NCI-H1105 (cell line): ENCODE data around the gene POP5.

Experiments used
- DNase-seq: peaks from one replicate; lab custom pipeline; 2025; lab: John Stamatoyannopoulos, UW

POP5 gene

GRCh38 chr12:120588948-120589930 is 8.0 kb upstream of the POP5 start:
- no peak for DNase-seq

DNA sequence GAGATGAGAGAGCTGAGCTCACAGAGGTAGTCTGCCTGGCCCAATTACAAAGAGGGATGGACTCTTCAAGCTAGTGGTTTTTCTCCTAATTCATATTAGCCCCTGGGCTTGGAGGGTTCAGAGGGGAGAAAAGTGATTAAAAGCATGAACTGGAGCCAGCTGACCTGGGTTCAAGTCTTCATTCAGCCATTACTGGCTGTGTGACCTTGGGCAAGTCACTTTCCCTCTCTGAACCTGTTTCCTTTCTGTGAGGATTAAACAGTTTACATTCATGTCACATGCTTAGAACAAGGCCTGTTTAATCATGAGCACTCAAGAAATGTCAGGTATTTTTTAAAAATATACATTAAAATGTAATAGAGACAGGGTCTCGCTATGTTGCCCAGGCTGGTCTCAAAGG is 7.2 kb upstream of the POP5 start:
- DNase-seq: no peak

GRCh38 chr12:120586860-120587259 is 5.7 kb upstream of the POP5 start:
- DNase-seq: no peak

DNA sequence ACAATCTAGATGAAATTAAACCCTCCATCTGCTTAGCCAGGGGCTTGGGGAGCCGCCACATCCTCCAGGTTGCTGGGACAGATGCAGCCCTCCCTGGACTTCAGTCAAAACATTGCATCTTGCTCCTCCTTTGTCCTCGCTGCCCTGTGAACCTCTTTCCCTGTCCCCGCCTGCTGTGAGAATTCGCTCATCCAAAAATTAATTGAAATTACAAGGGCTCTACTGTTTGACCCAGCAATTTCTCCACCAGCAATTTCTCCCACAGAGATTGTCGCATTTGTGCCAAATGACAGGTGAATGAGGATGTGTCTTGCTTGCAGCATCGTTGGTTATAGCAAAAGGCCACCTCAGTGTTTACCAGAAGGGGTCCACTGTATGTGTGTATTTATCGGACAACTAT is 5.0 kb upstream of the POP5 start:
- no peak for DNase-seq

- peak; percentile 51 for DNase-seq
These were observed 3.3 kb upstream of the POP5 start for GRCh38 chr12:120584343-120585149.

- peak; percentile 30 for DNase-seq
These were observed 2.4 kb upstream of the POP5 start for GRCh38 chr12:120583478-120584030.

- no peak for DNase-seq
These were observed 796 bp upstream of the POP5 start for GRCh38 chr12:120581998-120582397.

GRCh38 chr12:120579179-120579578 is 2.0 kb downstream of the POP5 start:
- DNase-seq: peak; percentile 54

GRCh38 chr12:120574106-120574505 is 7.1 kb downstream of the POP5 start:
- no peak for DNase-seq

DNA sequence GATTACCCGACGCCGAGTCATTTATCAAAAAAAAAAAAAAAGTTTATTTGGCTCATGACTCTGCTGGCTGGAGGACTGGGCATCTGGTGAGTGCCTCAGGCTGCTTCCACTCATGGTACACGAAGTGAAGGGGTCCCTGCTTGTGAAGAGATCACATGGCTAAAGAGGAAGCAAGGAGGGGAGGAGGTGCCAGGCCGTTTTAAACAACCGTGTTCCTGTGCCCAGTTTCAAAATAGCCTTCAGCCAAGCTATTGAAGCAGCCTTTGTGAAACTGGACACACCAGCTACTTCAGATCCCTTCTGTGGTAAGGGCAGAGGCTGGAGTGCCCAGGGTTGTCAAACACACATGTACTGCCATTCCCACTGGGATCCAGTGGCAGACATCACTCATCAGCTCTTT is 7.6 kb downstream of the POP5 start:
- no peak for DNase-seq

DNA sequence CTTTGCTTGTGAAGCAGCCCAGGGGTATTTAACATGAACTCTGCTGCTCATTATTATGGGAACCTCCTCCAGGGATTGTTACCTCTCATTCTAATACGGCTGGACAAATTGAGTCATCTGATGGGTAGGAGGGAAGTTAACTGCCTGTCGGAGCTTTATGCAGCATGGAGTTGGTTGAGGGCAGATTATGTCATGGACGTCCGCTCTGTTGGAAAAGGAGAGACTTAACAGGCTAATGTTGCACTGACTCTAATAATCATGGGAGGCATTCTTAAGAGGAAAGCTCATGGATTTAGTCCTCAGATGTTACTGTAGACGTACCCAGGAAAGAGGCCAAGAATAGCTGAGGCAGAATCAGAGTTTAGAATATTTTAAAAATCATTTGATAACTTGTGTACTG is 9.9 kb downstream of the POP5 start:
- DNase-seq: no peak

- DNase-seq: no peak
These were observed 17.7 kb downstream of the POP5 start for GRCh38 chr12:120563495-120563894.

DNA sequence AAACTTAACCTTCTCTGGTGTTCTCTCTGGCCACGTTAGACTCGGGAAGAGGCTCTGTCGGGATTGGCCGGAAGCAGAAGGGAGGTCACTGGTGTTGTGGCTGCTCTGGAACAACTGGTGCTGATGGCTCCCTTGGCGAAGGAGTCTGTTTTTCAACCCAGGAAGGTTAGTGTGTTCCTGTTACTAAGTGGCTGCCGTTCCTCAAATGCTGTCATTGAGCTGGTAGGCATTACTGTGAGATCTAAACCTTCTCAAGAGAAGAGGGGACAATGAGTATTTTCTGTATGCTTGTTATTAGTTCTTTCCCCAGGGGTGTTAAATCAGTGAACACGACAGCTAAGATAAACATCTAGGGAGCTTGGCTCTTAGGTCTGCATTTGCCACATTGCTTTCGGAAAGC is 18.3 kb downstream of the POP5 start:
- no peak for DNase-seq

- no peak for DNase-seq
These were observed 23.6 kb downstream of the POP5 start for GRCh38 chr12:120557589-120557988.

GRCh38 chr12:120554678-120555077 is 26.5 kb downstream of the POP5 start:
- no peak for DNase-seq

GRCh38 chr12:120546050-120546386 is 35.2 kb downstream of the POP5 start:
- DNase-seq: no peak

- no peak for DNase-seq
These were observed 36.5 kb downstream of the POP5 start for GRCh38 chr12:120544691-120545090.

- DNase-seq: no peak
These were observed 39.0 kb downstream of the POP5 start for GRCh38 chr12:120542166-120542565.

DNA sequence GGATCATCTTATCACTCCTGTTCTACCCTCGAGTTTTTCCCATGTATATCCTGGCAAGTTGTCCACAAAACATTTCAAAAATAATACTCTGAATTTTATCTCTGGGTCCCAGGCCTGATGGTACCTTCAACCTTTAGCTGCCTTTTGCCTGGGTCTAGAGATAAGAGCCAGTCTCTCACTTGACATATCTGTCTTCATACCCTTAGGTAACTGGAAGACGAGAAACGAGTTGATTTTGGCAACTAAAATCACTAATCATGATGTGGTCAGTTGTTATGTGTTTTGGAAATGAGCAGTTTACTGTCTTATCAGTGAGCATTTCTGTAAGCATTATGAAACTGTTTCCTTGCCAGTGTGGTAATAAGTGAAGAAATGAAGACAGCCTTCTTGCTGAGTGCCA is 40.8 kb downstream of the POP5 start:
- DNase-seq: no peak

GRCh38 chr12:120539303-120539702 is 41.9 kb downstream of the POP5 start:
- no peak for DNase-seq

DNA sequence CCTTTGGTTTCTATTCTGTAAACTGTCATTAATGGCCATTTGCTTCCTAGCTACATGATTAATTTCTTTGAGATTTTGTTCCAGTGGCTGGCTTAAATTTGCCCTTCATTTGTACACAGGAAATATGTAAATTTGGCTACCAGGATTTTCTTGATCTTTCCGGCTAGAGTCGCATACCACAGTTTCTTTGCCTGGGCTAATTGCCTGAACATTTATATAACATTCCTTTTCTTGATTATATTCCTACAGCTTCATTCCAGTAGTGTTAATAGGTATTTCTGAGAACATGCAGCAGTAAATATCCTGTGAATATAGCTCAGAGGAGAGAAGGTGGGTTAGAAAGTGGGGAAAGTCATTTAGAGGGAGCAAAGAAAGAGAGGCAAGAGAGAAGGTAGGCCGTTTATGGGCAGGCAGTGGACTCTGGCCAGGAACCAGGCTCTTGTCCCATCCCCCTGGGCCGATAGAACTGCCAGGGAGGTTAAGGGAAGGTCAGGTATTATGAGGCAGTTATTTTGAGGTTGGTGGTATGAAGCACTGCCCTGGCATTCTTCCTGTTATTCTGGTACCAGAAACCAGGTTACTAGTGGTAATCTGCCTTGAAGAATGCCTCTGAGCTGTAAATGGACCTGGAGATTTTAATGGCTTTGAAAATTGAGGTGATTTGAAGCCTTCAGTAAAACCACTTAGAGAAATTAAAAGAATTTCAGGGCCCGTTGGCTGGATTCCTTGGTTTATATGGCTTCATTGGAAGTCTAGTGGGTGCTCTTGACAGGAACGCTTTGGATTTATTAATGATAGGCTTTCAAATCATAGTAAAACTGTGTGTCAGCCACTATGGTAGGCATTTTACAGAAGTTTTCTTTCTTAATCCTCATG is 42.7 kb downstream of the POP5 start:
- DNase-seq: no peak

- no peak for DNase-seq
These were observed 43.4 kb downstream of the POP5 start for GRCh38 chr12:120537856-120538220.
